SK-N-SH (cell line): ENCODE data around the gene DHX29. TPM values are rescaled to one million over a fixed set of nuclear protein-coding genes. Genes with fewer than 3 reads are reported as not detected.

Source experiments
- CTCF ChIA-PET: fragments of 300-600, 350-600 bp; formaldehyde crosslinking; extraction: SDS; loops from one replicate; lab custom pipeline; 2021; lab: Yijun Ruan, JAX
- POLR2A ChIA-PET: fragments of 350-600 bp; sonication (Branson Sonifier 250); formaldehyde crosslinking; extraction: SDS; loops from one replicate; lab custom pipeline; 2020; ENCODE audit warnings: antibody characterized with exemption, inconsistent platforms; lab: Yijun Ruan, JAX
- DNase-seq: peaks from one replicate; pipeline ENCODE4 v3.0.0; 2012
- H2AFZ ChIP-seq: fragments of 200-600 bp; sonication (generic); 2 replicates; pipeline ENCODE4 v1.8.1; 2016; ENCODE audit warnings: antibody characterized with exemption, mild to moderate bottlenecking, low read depth
- H3F3A ChIP-seq: fragments of 200-600 bp; sonication (generic); replicated peaks from 2 replicates; pipeline ENCODE3; 2016; ENCODE audit warnings: antibody characterized with exemption, mild to moderate bottlenecking; ENCODE audit not compliant: insufficient read depth
- H3K27ac ChIP-seq, 2 experiments: fragments of 200-500 bp in 1 of 2; fragments of 200-600 bp in 1 of 2; sonication (Bioruptor generic) in 1 of 2; sonication (generic), shearing (Covaris generic) in 1 of 2; 2 replicates each; pipeline versions ENCODE4 v1.5.1 to v1.6.1; 2014 to 2016; ENCODE audit warnings: low read depth in 2 of 2, inconsistent platforms in 1 of 2, low read length in 1 of 2, mild to moderate bottlenecking in 1 of 2, mixed read lengths in 1 of 2
- H3K27me3 ChIP-seq: fragments of 200-600 bp; sonication (generic), shearing (Covaris generic); 2 replicates; pipeline ENCODE4 v1.6.1; 2016; ENCODE audit warnings: mixed run types; ENCODE audit not compliant: insufficient read depth
- H3K36me3 ChIP-seq, 2 experiments: fragments of 200-500 bp in 1 of 2; fragments of 200-600 bp in 1 of 2; sonication (Bioruptor generic) in 1 of 2; sonication (generic) in 1 of 2; replicated peaks in 1 of 2; 2 replicates each; pipeline versions ENCODE3 to v1.5.1; 2014 to 2016; ENCODE audit warnings: low read length in 1 of 2, mild to moderate bottlenecking in 1 of 2; ENCODE audit not compliant: insufficient read depth in 2 of 2, control insufficient read depth in 1 of 2
- H3K4me1 ChIP-seq, 2 experiments: fragments of 200-500 bp in 1 of 2; fragments of 200-600 bp in 1 of 2; sonication (Bioruptor generic) in 1 of 2; sonication (generic), shearing (Covaris generic) in 1 of 2; 2 replicates each; pipeline versions ENCODE4 v1.5.1 to v1.6.1; 2014 to 2016; ENCODE audit warnings: low read depth in 1 of 2, low read length in 1 of 2, mixed run types in 1 of 2; ENCODE audit not compliant: insufficient read depth in 2 of 2, control insufficient read depth in 1 of 2
- H3K4me2 ChIP-seq: fragments of 200-600 bp; sonication (generic), shearing (Covaris generic); 2 replicates; pipeline ENCODE4 v1.6.1; 2017; ENCODE audit warnings: mixed run types
- H3K4me3 ChIP-seq, 2 experiments: fragments of 200-500 bp in 1 of 2; fragments of 200-600 bp in 1 of 2; sonication (Bioruptor generic) in 1 of 2; sonication (generic), shearing (Covaris generic) in 1 of 2; 2 replicates each; pipeline versions ENCODE4 v1.5.1 to v1.8.1; 2014 to 2016; ENCODE audit warnings: low read depth in 2 of 2, inconsistent platforms in 1 of 2, low read length in 1 of 2, mild to moderate bottlenecking in 1 of 2, mixed read lengths in 1 of 2, moderate library complexity in 1 of 2
- H3K79me2 ChIP-seq: fragments of 200-600 bp; sonication (generic); 2 replicates; pipeline ENCODE4 v1.8.1; 2017; ENCODE audit warnings: mild to moderate bottlenecking; ENCODE audit not compliant: insufficient read depth
- H3K9ac ChIP-seq: fragments of 200-600 bp; sonication (generic); 2 replicates; pipeline ENCODE4 v1.6.1; 2017; ENCODE audit warnings: mixed run types
- H3K9me2 ChIP-seq: fragments of 200-600 bp; sonication (generic); 2 replicates; pipeline ENCODE4 v1.6.1; 2017; ENCODE audit warnings: mixed run types
- H3K9me3 ChIP-seq: fragments of 200-600 bp; sonication (generic); 2 replicates; pipeline ENCODE4 v1.6.1; 2017; ENCODE audit warnings: mixed run types, mild to moderate bottlenecking, moderate library complexity
- H4K20me1 ChIP-seq: fragments of 200-600 bp; sonication (generic); 2 replicates; pipeline ENCODE4 v1.6.1; 2017; ENCODE audit warnings: mild to moderate bottlenecking, mixed run types; ENCODE audit not compliant: insufficient read depth
- CHD2 ChIP-seq: fragments of 150-350 bp; IDR thresholded peaks from 2 replicates; pipeline ENCODE4 v1.6.1; 2018; ENCODE audit warnings: low read length; ENCODE audit not compliant: partially characterized antibody
- EZH2phosphoT487 ChIP-seq: fragments of 200-600 bp; sonication (generic); IDR thresholded peaks from 2 replicates; pipeline ENCODE4 v1.6.1; 2017; ENCODE audit warnings: low read depth, mixed run types, mild to moderate bottlenecking, antibody characterized with exemption, moderate library complexity, borderline replicate concordance
- FOSL2 ChIP-seq: IDR thresholded peaks from 2 replicates; pipeline ENCODE4 v1.4.0; 2012; ENCODE audit warnings: low read depth, mild to moderate bottlenecking, moderate library complexity, borderline replicate concordance
- FOXM1 ChIP-seq: IDR thresholded peaks from 2 replicates; pipeline ENCODE4 v1.4.0; 2012; ENCODE audit warnings: low read depth, mild to moderate bottlenecking
- JUND ChIP-seq: IDR thresholded peaks from 2 replicates; pipeline ENCODE4 v1.4.0; 2012
- MXI1 ChIP-seq: IDR thresholded peaks from 2 replicates; pipeline ENCODE4 v1.6.1; 2012; ENCODE audit warnings: mild to moderate bottlenecking, low read depth, low read length, improper control_type of control experiment
- POLR2AphosphoS5 ChIP-seq: IDR thresholded peaks from 2 replicates; pipeline ENCODE4 v1.6.1; 2012; ENCODE audit warnings: low read depth, low read length
- SIN3A ChIP-seq: IDR thresholded peaks from 2 replicates; pipeline ENCODE4 v1.6.1; 2012; ENCODE audit warnings: low read depth, mild to moderate bottlenecking, low read length, moderate library complexity, borderline replicate concordance
- TAF1 ChIP-seq: IDR thresholded peaks from 2 replicates; pipeline ENCODE4 v1.6.1; 2012; ENCODE audit warnings: low read depth, mild to moderate bottlenecking, low read length, moderate library complexity, borderline replicate concordance
- TEAD4 ChIP-seq: IDR thresholded peaks from 2 replicates; pipeline ENCODE4 v1.4.0; 2012; ENCODE audit warnings: mild to moderate bottlenecking, borderline replicate concordance; ENCODE audit not compliant: insufficient read depth
- USF2 ChIP-seq: fragments of 150-350 bp; IDR thresholded peaks from 2 replicates; pipeline ENCODE4 v1.6.1; 2017; ENCODE audit warnings: antibody characterized with exemption, low read length, low read depth, borderline replicate concordance
- ZBTB33 ChIP-seq: IDR thresholded peaks from 2 replicates; pipeline ENCODE4 v1.4.0; 2012; ENCODE audit warnings: low read depth, borderline replicate concordance
- WGBS: methylation state at CpG from one replicate; pipeline ENCODE4 v1.1.6; 2017; ENCODE audit warnings: low lambda C conversion rate; 5-methylcytosine and 5-hydroxymethylcytosine counted together
- polyA plus RNA-seq, 3 experiments: library from polyadenylated mRNA; depleted of rRNA; stranded (reverse); fragments of >200 nt; gene quantifications; 2 replicates each; pipeline ENCODE4 v1.2.3, GENCODE V29; 2012

Gene DHX29
- polyA plus RNA-seq, 1 of the 3 experiments (the other 2 are of a cell fraction): 2.1 TPM

GRCh38 chr5:55220433-55221185 is 86.9 kb downstream of the DHX29 start:
- Histone ChIP-seq H3K27ac (no peak overlapping the region), H3K4me3 (peak overlapping the region in 1 of 2 experiments; percentile 26; a peak in 1 of 4 replicates), H3K36me3 (no peaks in the 10 kb centered on the region), H3K27me3 (peaks cover 85% of the 10 kb centered on the region), H3K9me2 (no peaks in the 10 kb centered on the region), H4K20me1 (no peaks in the 10 kb centered on the region), H3K4me1 (no peaks in the 10 kb centered on the region; a peak in 1 of 4 replicates), H3K4me2 (peak overlapping the region; percentile 65; the same call in 1 of the 2 replicates), H3F3A (peaks cover 4% of the 10 kb centered on the region), H3K9me3 (no peaks in the 10 kb centered on the region), H3K9ac (no peak overlapping the region), H2AFZ (peak overlapping the region; percentile 35; the same call in 1 of the 2 replicates), H3K79me2 (no peaks in the 10 kb centered on the region)
- ChIA-PET POLR2A (no interaction called here), CTCF (interaction anchor here (0.6 to 1.0 kb wide), 2 partner anchors 11 to 48 kb away, joined by 3 read pairs; no protein-coding TSS in a partner anchor)
- 16% methylated on average over 33 of the region's 62 CpGs for WGBS
- no peak for TF ChIP-seq FOXM1
- no peak for TF ChIP-seq EZH2phosphoT487
- TF ChIP-seq TEAD4: no peak
- no peak for TF ChIP-seq POLR2AphosphoS5
- no peak for TF ChIP-seq MXI1
- TF ChIP-seq TAF1: no peak
- no peak for TF ChIP-seq ZBTB33
- peak; percentile 56 for DNase-seq

DNA sequence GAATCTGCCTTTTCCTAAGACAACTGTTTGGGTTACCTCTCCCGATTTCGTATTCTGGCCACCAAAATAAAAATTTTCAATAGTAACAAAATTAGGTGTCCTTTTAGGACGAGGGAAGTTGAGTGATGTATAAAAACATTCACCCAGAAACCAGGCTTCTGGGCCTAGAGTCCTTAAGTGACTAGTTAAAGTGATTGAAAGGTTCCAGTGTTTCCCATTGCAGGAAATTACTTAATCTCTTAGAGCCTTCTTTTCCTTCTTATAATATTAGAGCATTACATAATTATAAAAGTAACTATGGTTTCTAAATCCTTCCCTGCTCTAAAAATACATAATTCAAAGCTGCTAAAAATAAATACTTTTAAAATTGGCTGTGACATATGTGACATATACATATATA is 87.7 kb downstream of the DHX29 start:
- no peak overlapping the region for H3K27ac ChIP-seq
- 48% methylated on average over 3 of the region's 3 CpGs for WGBS
- H3K4me3 ChIP-seq: no peak overlapping the region
- H3K9me3 ChIP-seq: no peaks in the 10 kb centered on the region
- H3F3A ChIP-seq: peaks cover 4% of the 10 kb centered on the region
- H3K79me2 ChIP-seq: no peaks in the 10 kb centered on the region
- no peaks in the 10 kb centered on the region for H4K20me1 ChIP-seq
- no peak overlapping the region for H3K9ac ChIP-seq
- H2AFZ ChIP-seq: 0 out of 2 replicates have a peak overlapping the region, but pooled peaks have one; percentile 29
- TF ChIP-seq JUND: no peak
- TF ChIP-seq USF2: no peak
- TF ChIP-seq CHD2: no peak
- no peak for TF ChIP-seq SIN3A
- TF ChIP-seq EZH2phosphoT487: no peak
- no peak for TF ChIP-seq FOSL2
- no peak for TF ChIP-seq POLR2AphosphoS5
- peaks cover 80% of the 10 kb centered on the region for H3K27me3 ChIP-seq
- H3K36me3 ChIP-seq: no peaks in the 10 kb centered on the region
- no peaks in the 10 kb centered on the region for H3K9me2 ChIP-seq
- H3K4me1 ChIP-seq: no peaks in the 10 kb centered on the region; a peak in 1 of 4 replicates
- CTCF ChIA-PET: interaction anchor here (0.6 kb wide), 1 partner anchor 47 kb away, joined by 3 read pairs; no protein-coding TSS in a partner anchor
- H3K4me2 ChIP-seq: no peak overlapping the region
- POLR2A ChIA-PET: no interaction called here
- DNase-seq: no peak
